NCI-H526 (cell line): ENCODE results near the gene ACOT6.
"Not testable (repeated sequence)": the region's sequence is repeated elsewhere in the genome, so short reads cannot be mapped to it uniquely, and the experiment has no call there.

Source experiments
- DNase-seq, 2 experiments: peaks; one replicate each; lab custom pipeline; 2025; lab: John Stamatoyannopoulos, UW

Gene ACOT6

DNA sequence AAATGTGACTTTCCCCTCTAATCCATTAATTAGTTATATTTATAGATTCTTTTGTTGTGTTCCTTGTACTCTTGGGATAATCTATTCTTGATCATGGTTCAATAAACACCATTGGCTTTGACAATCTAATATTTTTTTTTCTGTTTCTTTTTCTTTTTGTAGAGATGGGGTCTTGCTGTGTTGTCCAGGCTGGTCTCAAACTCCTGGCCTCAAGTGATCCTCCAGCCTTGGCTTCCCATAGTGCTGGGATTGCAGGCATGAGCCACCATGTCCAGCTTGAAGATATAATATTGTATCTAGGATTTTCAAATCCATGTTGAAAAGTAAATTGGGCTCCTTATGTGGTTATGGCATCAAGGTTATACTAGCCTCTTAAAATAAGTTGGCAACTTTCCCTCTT lies 38.7 kb downstream of the ACOT6 start:
- no peak for DNase-seq

- no peak for DNase-seq
Measured at GRCh38 chr14:73655851-73656250, 43.5 kb downstream of the ACOT6 start.

DNA sequence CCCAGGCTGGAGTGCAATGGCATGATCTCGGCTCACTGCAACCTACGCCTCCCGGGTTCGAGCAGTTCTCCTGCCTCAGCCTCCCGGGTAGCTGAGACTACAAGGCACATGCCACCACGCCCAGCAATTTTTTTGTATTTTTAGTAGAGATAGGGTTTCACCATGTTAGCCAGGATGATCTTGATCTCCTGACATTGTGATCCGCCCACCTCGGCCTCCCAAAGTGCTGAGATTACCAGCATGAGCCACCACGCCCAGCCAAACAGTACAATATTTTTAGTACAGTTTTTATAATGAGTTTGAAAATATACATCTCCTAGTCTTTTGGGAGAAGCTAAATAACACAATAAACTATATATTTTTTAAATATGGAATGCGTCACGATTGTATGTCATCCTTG lies 46.9 kb downstream of the ACOT6 start:
- DNase-seq = not testable (repeated sequence)

- no peak for DNase-seq
Measured at GRCh38 chr14:73660511-73660910, 48.2 kb downstream of the ACOT6 start.

GRCh38 chr14:73661872-73662271 lies 49.6 kb downstream of the ACOT6 start:
- DNase-seq = no peak

GRCh38 chr14:73662487-73662943 lies 50.2 kb downstream of the ACOT6 start:
- no peak for DNase-seq

DNA sequence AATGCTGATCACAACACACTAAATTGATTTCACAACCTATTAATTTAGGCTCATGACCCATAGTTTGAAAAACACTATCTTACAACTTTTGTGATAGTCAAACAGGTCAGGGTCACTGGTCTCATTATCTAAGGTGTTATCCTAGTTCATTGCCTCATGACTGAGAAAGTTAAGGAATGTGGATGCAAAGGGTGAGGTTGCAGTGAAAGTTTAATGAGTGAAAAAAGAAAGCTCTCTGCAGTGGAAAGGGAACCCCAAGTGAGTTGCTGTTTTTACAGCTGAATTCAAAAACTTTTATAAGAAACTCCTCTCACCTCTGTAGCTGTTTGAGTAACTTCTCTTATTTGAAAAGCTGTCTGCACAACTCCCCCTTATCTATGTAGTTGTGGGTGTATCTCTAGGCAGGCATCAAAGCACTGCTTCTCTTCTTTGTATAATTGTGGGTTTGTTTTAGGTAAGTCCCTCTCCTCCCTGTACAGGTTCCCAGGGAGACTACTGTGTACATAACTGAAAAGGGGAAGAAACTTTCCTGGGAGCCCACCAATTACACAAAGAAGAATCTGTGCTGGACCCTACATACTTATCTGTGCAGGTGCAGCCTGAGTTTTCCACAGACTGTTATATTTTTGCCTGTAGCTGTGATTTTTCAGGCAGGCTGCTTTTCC lies 51.4 kb downstream of the ACOT6 start:
- no peak for DNase-seq

- DNase-seq = no peak
Measured at GRCh38 chr14:73665130-73665529, 52.8 kb downstream of the ACOT6 start.

- DNase-seq = no peak
Measured at GRCh38 chr14:73666583-73666982, 54.3 kb downstream of the ACOT6 start.

DNA sequence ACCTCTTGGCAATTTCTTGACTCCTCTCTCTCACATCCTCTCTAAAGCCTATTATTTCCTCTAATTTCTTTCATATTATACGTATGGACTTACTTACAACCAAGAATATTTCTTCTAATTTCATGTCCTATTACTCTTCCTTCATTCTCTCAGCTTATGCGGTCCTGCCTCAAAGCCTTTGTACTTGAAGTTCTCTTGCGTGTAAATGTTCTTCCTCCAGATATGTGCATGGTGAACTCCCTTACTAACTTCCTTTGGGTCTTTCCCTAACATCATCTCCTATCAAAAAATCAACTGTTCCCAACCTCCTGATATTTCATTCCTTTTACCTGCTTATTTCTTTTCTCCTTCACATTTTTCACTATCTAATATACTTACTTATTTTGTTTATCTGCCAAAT lies 55.5 kb downstream of the ACOT6 start:
- no peak for DNase-seq
